DND-41 (cell line): ENCODE results near the gene MEG3.

Experiments used
- EZH2 ChIP-seq: IDR thresholded peaks from 3 replicates; pipeline ENCODE4 v1.6.1; 2012; ENCODE audit warnings: borderline replicate concordance, low read depth, mild to moderate bottlenecking, moderate library complexity, low read length, inconsistent platforms; ENCODE audit not compliant: severe bottlenecking
- TF ChIP-seq, protein P1 (sequence below): IDR thresholded peaks from 2 replicates; pipeline ENCODE4 v1.5.1; 2012; ENCODE audit warnings: borderline replicate concordance, low read length, moderate library complexity, mild to moderate bottlenecking; ENCODE audit not compliant: poor library complexity, severe bottlenecking; ENCODE audit errors: extremely low read depth

DNA sequence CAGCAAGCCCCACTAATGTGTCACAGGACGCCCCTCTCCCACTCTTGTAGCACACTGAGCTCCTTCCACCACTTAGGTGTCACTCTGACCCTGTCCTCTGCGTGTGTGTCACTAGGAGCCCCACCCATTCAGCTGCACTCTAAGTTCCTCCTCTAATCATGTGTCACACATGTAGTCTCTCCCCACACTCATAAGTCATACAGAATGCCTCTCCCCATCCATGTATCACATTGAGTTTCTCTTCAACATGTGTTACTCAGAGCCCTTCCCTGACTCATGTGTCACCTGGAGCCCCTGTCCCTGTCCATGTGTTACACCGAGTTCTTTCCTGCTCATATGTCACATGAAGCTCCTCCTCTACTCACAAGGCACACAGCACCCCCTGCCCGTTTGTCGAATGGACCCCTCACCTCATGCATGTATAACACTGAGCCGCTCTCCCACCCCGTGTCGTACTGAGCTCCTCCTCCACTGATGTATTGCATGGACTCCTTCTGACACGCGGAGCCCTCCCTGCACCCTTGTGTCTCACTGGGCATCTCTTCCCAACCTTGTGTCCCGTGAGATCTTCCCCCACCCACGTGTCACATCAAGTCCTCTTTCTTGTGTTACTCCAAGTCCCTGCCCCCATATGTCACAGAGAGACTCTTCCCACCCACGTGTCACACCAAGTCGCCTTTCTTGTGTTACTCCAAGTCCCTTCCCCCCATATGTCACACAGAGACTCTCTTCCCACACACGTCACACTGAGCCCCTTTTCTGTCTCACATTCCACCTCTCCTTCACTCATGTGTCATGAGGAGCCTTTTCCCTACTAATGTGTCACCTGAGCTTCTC is 46.6 kb downstream of the MEG3 start:
- TF ChIP-seq, protein P1, sequence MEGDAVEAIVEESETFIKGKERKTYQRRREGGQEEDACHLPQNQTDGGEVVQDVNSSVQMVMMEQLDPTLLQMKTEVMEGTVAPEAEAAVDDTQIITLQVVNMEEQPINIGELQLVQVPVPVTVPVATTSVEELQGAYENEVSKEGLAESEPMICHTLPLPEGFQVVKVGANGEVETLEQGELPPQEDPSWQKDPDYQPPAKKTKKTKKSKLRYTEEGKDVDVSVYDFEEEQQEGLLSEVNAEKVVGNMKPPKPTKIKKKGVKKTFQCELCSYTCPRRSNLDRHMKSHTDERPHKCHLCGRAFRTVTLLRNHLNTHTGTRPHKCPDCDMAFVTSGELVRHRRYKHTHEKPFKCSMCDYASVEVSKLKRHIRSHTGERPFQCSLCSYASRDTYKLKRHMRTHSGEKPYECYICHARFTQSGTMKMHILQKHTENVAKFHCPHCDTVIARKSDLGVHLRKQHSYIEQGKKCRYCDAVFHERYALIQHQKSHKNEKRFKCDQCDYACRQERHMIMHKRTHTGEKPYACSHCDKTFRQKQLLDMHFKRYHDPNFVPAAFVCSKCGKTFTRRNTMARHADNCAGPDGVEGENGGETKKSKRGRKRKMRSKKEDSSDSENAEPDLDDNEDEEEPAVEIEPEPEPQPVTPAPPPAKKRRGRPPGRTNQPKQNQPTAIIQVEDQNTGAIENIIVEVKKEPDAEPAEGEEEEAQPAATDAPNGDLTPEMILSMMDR = no peak
- TF ChIP-seq EZH2 = no peak
